HG02973 (cell line): ENCODE results near the gene NCAPD3.

Experiments
- ATAC-seq: cut with Tn5 transposase; IDR thresholded peaks from one replicate; pipeline ENCODE4 v1.9.1; 2021; ENCODE audit warnings: moderate library complexity; ENCODE audit not compliant: unreplicated experiment

The NCAPD3 gene

DNA sequence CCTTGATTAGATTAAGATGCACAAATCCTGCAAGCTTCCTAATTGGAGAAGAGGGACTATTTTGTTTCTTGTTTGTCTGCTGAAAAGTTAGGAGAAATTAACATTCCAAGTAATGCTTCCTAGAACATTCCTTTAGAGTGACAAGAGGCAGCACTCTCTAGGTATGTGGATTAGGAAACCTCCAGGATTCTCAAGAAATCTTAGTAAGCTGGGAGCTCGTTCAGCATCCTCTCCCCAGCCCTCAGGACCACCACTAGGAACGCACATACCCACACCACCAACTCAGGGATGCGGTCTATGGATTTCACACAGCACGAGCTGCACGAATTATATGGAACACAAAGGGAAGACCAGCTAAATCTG lies 52.9 kb downstream of the NCAPD3 start:
- ATAC-seq: no peak

DNA sequence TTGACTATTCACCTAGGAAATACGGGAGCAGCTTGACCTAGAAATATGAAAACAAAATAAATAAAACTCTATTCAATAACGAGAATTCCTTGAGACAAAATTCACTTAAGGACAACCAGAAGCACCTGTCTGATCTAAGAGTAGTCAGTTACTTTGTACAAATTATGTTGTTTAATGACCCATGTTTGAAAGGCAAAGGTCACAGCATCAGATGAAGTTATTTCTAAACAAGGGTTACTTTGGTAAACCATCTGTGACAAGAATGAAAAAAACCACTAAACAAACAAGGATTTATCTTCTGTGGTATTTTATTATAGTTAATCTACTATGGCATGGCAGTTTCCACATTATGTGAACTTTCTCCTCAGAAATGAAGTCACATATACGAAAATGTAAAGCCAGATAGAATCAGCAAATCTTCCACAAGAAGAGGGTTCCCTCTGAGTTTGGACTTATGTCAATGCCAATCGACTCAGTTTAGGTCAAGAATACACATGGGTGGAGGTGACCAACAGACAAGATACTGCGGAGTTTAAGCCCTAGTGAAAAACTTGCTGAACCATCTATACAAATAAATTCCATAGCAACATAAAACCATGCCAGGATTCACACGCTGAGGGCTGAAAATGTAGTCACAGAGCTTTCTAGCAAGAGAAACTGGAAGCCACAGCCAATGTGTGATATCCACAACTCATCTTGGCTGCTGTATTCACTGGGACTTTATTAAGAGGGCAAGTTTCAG lies 53.4 kb downstream of the NCAPD3 start:
- no peak for ATAC-seq

DNA sequence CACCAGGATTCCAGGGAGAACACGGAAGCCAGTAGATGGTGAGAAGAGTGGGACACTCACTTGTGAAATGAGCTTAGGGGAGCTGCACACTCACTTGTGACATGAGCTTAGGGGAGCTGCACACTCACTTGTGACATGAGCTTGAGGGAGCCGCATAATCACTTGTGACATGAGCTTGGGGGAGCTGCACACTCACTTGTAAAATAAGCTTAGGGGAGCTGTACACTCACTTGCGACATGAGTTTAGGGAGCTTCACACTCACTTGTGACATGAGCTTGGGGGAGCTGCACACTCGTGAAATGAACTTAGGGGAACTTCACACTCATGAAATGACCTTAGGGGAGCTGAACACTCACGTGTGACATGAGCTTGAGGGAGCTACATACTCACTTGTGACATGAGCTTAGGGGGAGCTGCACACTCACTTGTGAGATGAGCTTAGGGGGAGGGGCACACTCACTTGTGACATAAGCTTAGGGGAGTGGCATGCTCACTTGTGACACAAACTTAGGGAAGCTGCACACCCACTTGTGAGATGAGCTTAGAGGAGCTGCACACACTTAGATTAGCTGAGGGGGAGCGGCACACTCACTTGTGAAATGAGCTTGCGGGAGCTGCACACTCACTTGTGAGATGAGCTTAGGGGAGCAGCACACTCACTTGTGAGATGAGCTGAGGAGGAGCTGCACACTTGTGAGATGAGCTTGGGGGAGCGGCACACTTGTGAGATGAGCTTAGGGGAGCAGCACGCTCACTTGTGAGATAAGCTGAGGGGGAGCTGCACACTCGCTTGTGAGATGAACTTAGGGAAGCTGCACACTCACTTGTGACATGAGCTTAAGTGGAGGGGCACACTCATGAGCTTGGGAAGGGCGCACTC lies 59.0 kb downstream of the NCAPD3 start:
- no peak for ATAC-seq

DNA sequence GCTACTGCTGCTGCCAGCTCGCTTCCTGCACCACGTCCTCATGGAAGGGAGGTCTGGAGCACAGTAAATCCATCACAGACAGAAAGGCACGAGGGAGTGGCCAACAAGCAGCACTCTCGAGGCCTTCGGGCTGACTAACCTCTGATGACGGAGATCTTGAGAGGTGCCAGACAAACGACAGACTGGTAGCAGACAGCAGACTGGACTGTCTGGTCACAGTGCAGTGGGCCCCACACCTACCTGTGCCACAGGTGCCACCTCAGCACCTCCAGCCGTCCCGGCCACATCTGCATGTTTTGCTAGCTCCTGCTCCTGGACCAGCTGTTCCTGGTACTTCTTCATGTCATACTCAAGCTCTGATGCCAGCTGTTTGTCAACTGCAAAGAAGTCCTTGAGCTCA lies 64.1 kb downstream of the NCAPD3 start:
- ATAC-seq: no peak

DNA sequence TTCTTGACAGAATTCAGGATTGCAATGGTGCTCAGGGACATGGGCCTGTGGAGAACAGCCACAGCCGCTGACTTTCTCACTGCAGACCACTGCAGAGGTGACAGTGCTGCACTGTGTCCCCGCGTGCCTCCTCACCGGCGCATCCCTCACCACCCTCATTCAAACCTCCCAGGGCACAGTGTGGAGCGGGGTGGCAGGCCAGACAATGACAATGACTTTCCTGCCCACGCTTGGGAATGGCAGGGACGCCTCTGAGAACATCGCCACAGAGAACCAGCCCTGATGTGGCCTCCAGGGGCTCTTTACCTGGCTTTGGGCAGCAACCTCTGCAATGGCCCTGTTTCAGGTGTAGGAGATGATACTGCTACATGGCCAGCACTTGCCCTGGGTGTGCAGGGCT lies 65.7 kb downstream of the NCAPD3 start:
- no peak for ATAC-seq

DNA sequence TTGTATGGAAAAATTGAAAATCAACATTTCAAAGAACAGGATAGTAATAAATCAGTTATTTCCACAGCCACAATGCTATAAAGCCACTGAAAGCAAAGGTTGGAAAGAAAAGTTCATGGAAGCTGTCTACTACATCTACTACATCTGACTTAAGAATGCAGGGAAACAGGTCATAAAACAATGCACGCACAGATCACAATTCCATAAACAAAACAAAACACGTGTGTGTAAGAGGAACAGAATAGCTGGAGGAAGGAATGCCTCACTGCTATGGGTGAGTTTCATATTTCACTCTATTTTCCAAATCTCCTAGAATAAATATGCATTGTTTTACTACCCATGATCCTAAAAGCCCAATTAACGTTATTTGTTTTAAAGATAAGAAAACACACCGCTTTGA lies 66.3 kb downstream of the NCAPD3 start:
- ATAC-seq: no peak

DNA sequence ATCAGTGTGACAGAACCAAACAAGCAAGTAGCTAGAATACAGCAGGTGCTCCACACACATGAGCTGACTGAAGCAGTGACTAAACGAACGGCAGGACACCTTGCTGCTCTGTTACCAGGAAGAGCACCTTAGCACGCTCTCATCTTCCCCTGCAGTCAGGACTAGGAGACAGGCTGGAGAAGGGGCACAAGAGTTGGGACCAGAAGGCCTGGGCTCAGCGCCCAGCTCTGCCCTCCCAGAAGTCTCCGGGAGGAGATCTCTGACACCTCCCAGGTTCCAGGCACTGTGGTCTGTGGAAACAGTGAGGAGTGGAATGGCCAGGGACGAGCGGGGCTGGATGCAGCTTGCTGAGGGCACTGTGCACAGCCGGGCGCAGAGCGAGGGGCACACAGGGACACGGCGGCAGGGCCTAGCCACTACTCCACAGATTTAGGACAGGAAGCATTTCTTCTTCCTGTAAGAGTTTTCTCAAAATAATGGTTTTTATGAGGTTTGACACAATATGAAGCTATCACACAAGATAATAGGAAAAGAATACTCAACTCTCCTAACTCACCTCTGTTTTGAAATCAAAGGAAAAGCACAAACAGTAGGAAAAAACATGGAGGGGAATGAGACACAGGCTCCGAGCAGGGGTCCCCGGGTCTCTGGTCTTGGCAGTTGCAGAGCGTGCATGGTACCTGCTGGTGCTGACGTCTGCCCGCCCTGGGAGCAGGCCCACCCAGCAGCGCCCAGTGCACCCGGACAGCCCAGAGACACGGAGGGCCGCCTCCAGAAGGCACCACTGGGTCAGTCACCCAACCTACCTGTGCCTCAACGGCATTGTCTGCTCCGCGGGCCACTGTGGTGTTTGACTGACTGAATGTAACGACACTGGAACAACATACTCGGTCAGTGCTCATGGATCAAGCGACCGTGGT lies 67.6 kb downstream of the NCAPD3 start:
- ATAC-seq: no peak

DNA sequence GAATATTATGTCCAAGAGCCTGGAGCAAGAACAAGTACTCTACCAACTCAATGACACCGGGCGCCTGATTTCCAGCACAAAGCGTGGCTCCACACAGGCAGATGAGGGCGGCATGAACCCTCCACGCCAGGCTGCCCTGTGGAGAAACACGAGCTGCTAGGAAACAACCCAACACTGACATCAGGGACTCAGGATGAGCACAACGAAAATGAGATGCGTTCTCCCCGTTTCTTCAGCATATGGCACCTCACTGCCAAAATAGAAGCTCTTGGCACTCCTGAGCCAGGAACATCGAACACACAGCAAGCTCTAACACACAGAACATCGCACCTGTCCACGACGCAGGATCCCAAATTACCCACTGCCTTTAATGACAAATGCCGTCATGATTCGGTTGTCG lies 68.3 kb downstream of the NCAPD3 start:
- ATAC-seq: no peak

DNA sequence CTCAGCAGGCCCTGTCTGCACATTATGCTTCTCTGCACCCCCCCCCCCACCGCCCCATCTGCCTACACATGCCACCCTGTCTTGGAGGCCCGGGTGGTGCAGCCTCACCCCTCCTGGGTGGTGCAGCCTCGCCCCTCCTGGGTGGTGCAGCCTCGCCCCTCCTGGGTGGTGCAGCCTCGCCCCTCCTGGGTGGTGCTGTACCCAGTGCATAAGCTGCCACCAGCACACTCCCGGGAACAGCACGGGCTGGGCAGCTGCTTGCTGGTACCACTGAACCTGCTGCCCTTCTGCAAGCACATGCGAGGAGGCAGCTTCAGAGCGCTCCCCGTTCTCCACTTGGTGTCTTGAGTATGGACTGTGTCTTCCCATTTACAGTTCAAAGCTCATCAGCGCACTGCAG lies 69.3 kb downstream of the NCAPD3 start:
- no peak for ATAC-seq

DNA sequence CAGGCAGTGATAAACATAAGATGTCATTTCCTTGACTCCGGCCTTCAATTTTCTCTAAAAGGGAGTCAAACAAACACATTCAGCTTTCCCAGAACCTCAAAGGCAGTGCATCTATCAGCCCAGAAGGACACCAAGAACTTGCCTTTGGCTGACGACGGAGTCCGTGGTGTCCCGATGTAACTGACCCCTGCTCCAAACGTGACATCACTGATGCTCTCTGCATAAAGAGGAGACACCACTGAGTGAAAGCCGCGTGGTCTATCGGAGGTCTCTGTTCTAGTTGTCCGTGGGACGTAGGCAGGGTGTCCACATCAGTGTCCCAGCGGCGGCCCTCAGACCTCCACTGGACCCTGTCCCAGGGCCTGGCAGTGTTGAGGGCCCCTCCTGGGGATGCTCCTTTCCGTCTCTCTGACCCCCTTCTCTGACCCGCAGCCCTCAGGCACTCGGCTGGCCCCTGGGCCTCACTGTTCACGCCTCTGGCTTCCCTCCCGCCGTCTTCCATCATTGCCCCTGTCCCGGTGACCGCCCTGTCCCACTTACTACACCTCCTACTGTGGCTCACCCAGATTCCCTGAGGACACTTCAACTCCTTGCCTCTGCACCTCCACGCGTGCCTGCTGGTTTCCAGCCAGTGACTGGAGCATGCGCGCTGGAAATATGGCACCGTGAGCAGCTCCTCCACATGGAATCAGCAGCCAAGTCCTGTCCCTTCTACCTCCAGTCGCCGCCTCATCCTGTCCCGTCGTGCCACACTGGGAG lies 70.4 kb downstream of the NCAPD3 start:
- ATAC-seq: no peak

DNA sequence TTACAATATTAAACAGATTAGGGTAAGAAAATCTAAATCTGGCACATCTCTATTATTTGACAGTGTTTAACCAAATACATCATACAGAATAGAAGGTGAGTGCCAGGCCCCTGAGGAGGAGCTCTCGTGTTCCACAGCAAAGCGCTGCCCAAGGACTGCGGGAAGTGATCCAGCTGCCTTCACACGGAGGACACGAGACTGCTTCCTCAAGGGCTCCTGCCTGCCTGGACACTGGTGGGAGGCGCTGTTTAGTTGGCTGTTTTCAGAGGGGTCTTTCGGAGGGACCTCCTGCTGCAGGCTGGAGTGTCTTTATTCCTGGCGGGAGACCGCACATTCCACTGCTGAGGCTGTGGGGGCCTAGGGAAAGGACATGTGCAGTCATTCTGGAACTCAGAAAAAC lies 71.1 kb downstream of the NCAPD3 start:
- ATAC-seq: no peak

DNA sequence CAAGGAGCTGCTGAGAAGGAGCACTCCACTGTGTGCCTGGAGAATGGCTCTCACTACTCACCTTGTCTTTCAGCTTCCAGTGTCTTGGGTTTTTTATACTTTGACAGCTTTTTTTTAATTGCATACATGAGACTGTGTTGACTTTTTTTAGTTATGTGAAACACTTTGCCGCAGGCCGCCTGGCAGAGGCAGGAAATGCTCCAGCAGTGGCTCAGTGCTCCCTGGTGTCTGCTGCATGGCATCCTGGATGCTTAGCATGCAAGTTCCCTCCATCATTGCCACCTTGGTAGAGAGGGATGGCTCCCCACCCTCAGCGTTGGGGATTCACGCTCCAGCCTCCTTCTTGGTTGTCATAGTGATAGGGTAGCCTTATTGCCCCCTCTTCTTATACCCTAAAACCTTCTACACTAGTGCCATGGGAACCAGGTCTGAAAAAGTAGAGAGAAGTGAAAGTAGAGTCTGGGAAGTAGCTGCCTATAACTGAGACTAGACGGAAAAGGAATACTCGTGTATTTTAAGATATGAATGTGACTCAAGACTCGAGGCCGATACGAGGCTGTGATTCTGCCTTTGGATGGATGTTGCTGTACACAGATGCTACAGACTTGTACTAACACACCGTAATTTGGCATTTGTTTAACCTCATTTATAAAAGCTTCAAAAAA lies 72.6 kb downstream of the NCAPD3 start:
- ATAC-seq: no peak

DNA sequence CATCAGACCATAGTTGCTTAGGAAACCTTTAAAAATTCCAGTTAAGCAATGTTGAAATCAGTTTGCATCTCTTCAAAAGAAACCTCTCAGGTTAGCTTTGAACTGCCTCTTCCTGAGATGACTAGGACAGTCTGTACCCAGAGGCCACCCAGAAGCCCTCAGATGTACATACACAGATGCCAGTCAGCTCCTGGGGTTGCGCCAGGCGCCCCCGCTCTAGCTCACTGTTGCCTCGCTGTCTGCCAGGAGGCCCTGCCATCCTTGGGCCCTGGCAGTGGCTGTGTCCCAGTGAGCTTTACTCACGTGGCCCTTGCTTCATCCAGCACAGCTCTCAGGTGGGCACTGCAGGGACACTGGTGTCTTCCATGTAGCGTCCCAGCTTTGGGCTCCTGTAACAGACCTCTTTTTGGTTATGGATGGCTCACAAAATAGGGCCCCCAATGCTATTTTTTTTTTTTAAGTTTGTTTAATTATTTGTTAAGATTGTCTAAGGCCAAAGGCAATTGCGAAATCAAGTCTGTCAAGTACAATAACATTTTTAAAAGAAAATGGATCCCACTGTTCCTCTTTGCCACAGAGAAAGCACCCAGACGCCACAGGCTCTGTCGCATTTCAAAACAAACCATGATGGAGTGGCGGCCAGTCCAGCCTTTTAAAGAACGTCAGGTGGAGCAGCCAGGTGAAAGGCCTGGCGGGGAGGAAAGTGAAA lies 73.4 kb downstream of the NCAPD3 start:
- ATAC-seq: no peak

DNA sequence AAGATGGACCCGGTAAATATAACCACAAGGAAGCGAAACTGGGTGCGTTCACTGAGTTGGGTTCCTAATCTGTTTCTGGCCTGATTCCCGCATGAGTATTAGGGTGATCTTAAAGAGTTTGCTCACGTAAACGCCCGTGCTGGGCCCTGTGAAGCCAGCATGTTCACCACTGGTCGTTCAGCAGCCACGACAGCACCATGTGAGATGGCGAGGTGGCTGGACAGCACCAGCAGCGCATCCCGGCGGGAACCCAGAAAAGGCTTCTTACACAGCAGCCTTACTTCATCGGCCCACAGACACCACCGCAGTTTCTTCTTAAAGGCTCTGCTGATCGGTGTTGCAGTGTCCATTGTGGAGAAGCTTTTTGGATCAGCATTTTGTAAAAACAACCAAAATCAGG lies 74.4 kb downstream of the NCAPD3 start:
- no peak for ATAC-seq

DNA sequence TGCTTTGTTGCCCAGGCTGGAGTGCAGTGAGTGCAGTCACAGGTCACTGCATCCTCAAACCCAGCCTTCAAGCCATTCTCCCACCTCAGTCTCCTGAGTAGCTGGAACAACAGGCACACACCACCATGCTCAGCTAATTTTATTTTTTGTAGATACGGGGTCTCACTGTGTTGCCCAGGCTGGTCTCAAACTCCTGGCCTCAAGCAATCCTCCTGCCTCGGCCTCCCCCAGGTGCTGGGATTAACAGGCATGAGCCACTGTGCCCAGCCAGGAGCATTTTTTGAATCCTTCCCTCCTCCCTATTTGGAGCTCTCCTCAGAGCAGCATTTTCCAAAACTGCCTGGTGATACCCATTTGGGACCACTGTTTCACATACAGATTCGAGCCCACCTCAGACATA lies 77.2 kb downstream of the NCAPD3 start:
- ATAC-seq: no peak

DNA sequence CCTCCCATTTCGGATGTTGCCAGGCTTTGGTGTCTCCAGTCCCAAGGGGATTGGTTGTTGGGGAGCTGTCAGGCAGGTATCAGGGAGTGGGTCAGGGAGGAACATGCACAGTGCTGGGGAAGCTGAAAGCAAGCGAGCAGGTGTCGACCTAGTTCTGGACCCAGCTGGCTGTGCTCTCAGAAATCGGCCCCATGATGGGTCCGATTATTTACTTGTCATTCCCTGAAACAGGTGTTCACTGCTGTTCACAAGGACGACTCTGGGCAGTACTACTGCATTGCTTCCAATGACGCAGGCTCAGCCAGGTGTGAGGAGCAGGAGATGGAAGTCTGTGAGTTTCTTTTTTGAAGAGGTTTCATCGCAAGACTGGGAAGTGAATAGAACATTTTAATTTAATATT lies 78.1 kb downstream of the NCAPD3 start:
- ATAC-seq: no peak

DNA sequence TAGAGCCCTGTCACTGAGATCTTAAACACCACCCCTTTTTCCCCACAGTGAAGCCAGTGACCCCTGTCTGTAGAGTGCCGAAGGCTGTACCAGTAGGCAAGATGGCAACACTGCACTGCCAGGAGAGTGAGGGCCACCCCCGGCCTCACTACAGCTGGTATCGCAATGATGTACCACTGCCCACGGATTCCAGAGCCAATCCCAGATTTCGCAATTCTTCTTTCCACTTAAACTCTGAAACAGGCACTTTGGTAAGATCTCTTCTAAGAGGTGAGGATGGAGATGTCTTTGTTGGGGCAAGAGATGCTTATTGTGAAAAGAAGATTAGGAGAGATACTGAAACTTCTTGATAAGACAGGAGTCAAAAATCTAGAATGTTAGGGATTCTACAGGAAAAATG lies 79.0 kb downstream of the NCAPD3 start:
- no peak for ATAC-seq

DNA sequence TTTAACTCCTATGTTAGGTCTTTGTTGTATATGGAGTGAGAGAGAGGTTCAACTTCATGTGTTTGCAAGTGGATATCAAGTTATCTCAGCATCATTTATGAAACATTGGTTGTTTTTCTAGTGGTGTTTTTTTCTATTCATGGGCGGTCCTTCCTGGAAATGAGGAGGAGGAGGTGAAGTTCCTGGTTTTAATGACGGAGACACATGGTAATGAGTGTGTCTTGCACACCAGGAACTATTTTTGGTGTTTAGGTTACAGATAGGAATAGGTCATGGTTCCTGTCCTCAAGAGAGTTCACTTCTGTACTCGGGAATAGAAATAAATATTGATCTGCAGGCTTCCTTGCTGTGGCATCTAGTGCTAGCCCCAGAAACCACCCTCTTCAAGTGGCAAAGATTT lies 80.0 kb downstream of the NCAPD3 start:
- no peak for ATAC-seq

DNA sequence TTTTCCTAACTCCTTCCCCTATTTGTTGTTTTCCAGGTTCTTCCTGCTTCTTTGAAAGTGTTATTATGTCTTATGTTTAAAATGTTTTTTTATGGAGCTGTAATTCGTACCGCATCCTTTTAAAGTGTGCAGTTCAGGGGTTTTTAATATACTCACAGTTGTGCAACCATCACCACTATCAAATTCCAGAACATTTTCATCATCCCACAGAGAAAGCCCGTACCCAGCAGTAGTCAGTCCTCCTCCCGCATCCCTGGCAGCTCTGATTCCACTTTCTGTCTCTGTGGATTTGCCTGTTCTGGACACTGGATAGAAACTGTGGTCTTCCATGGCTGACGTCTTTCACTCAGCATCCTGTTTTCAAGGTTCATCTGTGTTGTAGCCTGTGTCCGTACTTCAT lies 81.2 kb downstream of the NCAPD3 start:
- no peak for ATAC-seq
